Stimulated activated CD4-positive, alpha-beta T cell treated with anti-CD3 and anti-CD28 coated beads, Interleukin-4, amount 100 ng/mL, for 24 hours (primary cell): Measurements from ENCODE around the gene MCC.

Experiments used
- DNase-seq: peaks from one replicate; pipeline ENCODE4 v3.0.0-alpha.2; 2020

MCC gene

DNA sequence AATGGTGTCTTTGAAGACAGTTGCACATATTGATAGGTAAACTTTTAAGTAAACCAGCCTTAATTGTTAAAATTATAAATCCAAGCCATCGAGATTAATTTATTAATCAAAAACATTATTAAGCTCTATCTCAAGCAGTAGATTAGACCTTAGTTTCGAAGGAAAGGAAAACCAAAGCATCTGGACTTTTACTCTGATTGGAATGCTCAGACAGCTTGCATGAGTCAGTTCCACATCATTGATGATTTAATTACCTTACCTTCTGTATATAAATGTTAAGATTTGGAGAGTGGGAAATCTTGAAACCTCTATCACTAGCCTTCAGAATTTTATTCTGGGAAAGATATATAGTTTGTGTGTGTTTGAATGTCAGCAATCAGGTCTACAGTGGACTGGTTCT, 487.8 kb downstream of the MCC start:
- no peak for DNase-seq

GRCh38 chr5:112998296-112998695, 490.0 kb downstream of the MCC start:
- no peak for DNase-seq

DNA sequence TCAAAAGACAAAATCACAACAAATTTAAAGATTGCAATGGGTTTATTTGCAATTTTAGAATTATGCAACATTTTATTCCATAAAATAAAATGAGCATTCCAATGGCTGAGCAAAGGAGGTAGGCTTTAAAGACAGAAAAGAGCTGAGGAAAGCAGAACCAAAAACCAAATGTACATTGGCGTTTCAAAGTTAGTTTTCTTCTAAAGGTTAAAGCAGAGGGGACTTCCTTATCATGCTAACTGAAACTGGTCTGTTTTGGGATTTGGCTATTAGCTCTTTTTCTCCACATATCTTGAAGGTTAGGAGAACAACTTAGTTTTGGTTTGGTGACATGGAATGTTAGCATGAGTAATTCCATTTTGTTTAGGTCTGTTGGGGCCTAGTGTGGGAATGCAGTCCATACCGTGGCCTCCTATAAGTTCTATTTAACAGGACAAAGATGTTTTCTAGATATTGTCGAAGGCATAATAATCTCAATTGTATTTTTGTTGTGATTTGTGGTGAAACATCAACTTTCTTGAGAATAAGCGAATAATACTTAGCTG, 491.4 kb downstream of the MCC start:
- DNase-seq = no peak

DNA sequence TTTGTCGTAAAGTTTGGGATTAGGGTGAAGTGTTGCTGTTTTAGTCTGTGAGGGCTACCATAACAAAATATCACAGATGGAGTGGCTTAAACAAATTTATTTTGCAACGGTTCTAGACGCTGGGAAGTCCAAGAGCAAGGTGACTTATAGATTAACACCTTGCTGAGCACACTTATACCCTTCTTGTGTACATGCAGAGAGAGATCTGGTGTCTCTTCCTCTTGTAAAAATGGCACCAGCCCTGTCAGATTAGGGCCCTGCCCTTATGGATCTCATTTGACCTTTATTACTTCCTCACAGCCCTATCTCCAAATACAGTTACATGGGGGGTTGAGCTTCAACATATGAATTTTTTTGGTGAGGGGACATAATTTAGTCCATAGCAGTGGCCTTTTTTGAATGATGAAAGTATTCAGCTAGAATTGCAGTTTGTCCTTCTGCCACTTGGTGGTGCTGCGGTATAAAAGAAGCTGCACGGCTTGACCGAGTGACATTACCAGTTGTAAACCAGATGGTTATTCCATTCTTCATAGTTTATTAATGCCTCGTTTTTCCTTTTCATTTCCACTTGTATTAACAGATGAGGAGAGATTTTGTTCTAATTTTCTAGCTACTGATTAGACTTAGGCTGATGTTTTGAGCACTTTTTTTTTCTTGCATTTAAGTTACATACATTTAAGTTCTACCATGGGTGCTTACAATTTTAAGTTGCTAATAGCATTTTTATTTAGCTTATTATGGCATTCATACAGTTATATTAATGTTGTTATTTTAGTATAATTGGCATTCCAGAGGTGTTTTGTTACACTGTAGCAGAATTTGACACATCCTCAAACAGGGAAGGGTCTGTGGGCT, 492.3 kb downstream of the MCC start:
- DNase-seq = peak; percentile 80

DNA sequence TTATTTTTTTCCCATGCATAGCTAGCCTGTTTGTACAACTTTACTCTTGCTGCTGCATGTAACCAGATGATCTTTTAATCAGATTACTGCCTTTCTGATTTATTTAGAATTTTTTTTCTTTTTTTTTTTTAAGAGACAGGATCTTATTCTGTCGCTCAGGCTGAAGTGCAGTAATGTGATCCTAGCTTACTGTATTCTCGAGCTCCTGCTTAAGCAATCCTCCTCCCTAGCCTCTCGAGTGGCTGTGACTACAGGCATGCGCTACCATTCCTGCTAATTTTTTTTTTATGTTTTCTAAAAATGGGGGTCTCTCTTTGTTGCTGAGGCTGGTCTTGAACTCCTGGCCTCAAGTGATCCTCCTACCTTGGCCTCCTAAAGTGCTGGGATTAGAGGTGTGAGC, 502.0 kb downstream of the MCC start:
- no peak for DNase-seq

- DNase-seq = no peak
These were observed 504.9 kb downstream of the MCC start for GRCh38 chr5:112983363-112983762.

DNA sequence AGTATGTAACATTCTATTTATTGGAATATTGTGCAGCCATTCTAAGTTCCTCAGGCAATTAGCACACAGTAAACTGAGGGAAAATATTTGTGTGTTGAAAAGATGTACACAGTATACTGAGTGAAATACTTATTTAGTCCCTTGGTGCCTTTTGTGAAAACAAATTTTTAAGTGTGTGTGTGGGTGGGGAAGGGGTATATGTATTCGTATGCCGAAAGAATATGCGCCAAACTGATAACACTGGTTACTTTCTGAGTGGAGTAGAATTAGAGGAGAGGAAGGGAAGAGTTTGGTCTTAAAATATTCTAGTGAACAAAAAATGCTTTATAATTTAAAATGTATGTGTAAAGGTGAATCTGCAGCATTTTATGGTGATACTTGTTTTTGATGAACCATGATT, 508.5 kb downstream of the MCC start:
- no peak for DNase-seq

DNA sequence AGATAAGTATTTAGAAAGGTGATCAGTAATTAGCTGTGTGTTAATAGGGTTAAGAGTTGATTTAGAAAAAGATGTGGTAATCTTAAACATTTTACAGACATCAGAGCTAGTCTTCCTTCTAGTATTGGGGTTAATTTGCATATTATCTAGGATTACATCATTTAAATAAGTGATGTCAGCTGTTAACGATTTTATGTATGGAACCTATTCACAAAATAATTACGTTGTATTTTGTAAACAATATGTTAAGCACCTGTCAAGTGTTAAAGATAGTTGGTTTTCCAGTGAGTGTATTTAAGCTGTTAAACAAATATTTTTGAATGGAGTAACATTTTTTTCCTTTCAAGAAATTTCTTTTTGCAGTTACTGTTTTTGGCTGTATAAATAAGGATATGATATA, 509.4 kb downstream of the MCC start:
- no peak for DNase-seq

DNA sequence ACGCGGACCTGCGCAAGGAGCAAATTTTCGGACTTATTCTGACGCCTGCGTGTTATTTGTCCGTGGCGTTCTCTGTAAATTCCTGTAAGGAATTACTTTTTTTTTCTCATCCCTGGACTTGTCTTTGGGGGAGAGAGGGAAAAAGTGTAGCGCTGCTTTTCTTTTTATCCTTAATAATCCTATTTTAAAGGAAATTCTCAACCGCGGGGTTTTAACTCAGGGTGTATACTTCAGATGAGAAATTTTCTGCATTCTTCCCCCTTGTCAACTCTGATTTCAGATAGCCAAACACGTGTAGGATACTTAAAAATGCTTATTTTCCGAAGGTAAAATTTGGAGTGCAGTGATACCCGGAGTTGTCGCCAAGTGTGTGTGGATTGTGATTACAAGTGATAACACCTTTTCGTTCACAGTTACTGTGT, 510.8 kb downstream of the MCC start:
- no peak for DNase-seq

DNA sequence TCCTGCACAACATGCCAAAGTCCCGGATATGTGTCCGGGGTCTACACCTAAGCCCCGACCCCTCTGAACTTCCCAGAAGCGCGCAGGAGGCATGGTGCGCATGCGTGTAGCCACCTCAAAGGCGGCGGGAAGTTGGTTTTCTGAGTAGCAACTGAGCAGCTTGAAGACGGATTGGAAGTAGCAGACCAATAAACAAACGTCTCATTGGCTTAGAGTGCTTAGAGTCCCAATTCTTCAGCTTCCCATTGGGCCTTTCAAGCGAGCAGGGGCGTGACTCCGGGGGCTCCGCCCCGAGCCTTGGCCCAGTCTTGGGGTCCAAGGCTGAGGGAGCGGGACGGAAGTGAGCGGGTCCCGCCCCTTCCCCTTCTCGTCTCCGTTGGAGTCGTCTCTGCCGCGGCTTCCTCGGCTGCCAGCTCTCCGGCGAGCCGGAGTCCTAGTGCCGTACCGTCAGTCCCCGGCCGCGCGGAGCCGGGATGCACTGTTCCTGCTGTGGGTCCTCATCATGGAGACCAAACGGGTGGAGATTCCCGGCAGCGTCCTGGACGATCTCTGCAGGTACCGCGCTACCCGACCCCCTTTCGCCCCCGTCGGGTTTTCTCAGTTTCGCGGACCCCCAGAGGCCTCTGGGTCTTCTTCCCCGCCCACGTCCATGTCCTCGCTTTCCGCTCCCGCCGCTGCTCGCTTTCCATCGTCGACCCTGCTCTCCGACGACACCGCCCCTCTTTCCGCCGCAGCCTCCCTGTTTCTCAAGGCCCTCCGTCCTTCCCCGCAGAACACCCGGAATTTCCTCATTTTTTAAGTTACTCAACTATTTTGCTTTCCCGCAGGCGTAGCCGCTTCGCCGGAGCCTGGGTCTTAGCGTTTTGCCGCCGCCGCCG, 511.6 kb downstream of the MCC start, which contains the start of gene DCP2:
DCP2 (plus strand) TSS at position 367 of the 878 bp plus-strand sequence; CDS start at position 503, 136 bp downstream.
- DNase-seq = peak; percentile 93

GRCh38 chr5:112975721-112976431, 512.4 kb downstream of the MCC start:
- DNase-seq = peak; percentile 13

GRCh38 chr5:112974901-112975300, 513.4 kb downstream of the MCC start:
- no peak for DNase-seq

DNA sequence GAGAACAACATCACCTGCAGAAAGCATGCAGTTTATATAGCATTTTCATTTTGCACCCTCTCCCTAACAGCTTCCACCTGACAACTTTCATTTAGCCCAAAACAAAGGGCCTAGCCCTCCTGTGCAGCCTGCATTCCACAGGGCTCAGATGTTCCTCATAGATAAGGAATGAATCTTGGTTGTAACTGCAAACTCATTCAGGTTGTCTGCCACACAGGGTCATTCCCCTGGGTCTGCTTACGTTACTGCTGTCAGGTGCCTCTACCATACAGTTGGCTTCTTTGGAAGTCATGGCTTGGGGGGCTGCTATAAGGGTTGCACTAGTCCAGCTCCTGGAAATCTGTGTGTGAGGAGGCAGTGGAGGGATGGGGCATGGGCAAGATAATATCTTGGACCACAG, 514.3 kb downstream of the MCC start:
- no peak for DNase-seq

GRCh38 chr5:112973036-112973435, 515.2 kb downstream of the MCC start:
- no peak for DNase-seq
